ENCODE results near the gene PPARD.
A peak's percentile ranks its signal among the peaks of the same experiment; 100 is the strongest.
"Not testable (repeated sequence)": the region's sequence is repeated elsewhere in the genome, so short reads cannot be mapped to it uniquely, and the experiment has no call there.

Gene PPARD

DNA sequence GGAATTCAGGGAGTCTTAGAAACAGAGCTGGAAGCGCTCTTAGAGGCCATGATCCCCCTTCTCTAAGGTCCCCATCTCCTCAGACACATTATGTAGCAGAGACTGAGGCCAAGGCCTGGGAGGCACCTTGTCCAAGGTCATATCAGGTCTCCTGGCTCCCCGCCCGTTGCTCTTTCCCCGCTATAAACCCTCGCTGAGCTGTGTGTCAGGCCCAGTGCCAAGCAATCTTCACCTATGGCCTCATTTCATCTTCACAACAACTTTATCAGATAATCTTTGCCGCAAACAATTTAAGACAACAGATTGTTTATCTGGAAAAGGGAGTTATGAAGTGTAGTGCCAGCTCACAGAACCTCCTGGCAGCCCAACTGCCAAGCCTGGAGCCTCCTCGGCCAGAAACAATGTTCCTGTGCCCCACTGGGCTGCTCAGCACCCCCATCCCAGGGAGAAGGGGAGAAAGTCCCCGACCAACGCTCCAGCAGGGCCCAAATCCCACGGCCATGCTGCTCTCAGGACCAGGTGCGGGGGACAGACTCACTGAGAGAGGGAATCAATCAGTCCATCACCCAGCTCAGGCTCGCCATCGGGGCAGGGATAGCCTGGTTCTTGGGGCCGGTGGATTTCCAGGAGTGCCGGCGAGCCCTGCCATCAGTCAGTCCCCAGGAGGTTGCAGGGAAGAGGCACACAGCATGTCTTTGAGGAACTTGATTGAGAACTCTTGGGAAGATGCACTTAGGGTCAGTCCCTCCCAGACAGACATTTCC lies 92.9 kb downstream of the PPARD start:
- DNase-seq (ENCODE audit: low read depth in 1 of 2, low spot score in 1 of 2), result no peak

- DNase-seq (ENCODE audit: low read depth in 1 of 2, low spot score in 1 of 2), result no peak
These were observed 93.9 kb downstream of the PPARD start for GRCh38 chr6:35436071-35436857.

DNA sequence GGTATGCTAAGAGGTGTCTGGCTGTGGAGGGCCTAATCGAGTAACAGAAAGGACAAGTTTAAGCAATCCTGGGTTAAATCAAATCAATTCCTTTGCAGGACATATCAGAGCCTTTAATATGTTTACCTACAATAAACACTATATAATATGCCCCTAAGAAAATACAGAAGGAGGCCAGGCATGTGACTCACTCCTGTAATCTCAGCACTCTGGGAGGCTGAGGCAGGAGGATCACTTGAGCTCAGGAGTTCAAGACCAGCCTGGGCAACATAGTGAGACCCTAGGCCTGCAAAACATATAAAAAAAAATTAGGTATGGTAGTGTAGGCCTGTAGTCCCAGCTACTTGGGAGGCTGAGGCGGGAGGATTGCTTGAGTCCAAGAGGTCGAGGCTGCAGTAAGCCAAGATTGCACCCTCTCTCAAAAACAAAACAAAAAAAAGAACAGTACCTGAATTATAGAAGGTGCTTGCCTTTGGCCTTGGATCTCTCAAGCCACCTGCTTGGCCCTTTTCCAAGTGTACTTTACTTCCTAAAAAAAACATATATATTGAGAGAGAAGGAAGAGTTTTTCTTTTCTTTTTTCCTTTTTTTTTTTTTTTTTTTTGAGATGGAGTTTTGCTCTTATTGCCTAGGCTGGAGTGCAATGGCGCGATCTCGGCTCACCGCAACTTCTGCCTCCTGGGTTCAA lies 96.2 kb downstream of the PPARD start:
- not testable (repeated sequence) for DNase-seq (ENCODE audit: low read depth in 1 of 2, low spot score in 1 of 2)

DNA sequence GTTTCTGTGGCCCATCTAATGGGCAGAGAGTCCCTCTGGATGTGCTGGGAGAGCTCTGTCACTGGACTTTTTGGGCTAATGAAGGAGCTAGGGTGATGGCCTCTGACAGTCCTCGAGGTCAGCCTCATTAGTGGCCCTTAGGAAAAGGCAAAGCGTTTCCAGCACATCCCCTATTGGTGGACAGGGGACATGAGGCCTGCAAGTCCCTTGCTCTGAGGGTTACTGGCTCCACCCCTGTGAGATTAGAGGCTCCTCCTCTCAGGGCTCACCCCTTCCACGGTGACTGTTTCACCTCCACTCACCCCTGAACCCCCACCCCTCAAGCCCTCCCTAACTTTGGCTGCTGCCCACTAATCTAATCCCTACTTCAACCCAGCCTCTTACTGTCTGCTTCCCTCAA lies 97.0 kb downstream of the PPARD start:
- DNase-seq (ENCODE audit: low read depth in 1 of 2, low spot score in 1 of 2), result no peak

DNA sequence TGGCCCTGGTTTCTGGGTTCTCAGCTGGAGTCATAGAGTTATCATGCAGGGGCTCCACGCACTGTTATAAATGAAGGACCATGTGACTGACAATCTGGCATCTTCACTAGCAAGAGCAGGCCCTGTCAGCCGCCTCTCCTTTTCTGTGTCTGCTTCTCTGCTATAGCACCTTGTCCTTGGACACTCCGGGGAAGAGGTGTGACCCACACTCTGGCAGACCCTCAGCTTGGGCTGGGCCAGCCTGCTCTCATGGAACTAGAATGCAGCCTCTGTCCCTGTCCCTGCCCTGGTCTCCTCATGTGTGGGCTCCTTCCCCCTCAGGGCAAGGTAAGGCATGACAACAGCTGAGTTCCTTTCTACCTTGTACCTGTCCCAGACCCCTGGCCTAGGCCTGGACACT lies 98.8 kb downstream of the PPARD start:
- DNase-seq (ENCODE audit: low read depth in 1 of 2, low spot score in 1 of 2), result no peak

GRCh38 chr6:35441642-35442041 lies 99.3 kb downstream of the PPARD start:
- DNase-seq (ENCODE audit: low read depth in 1 of 2, low spot score in 1 of 2), result no peak

- DNase-seq (ENCODE audit: low read depth in 1 of 2, low spot score in 1 of 2), result no peak
These were observed 100.3 kb downstream of the PPARD start for GRCh38 chr6:35442693-35443092.

DNA sequence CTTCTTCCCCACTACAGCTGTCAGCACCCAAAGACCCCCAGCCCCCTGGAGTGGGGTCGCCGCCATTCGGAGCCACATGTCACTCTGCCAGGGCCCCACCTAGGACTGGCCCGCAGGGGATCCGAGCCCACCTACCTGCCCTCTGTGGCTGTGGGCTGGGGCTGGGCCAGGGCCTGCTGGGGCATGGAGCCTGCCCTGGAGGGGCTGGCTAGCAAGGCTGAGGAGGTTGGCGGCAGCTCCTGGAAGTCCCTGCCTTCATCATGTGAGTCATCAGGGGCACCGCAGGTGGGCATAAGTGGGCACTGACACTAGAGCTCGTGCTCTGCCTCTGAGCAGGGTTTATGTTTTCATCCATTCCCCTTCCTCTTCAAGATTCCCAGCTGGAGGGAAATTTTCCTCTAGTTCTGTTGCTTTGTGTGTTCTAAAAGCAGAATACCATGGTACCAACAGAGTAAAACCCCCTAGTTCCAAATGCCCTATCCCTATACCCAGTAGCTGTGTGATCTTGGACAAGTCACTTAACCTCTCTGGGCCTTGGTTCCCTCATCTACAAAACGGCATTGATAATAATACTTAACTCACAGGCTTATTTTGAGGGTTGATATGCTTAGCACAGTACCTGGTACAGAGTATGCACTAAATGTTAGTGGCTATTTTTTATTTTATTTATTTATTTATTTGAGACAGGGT lies 101.1 kb downstream of the PPARD start:
- no peak for DNase-seq (ENCODE audit: low read depth in 1 of 2, low spot score in 1 of 2)

- DNase-seq (ENCODE audit: low read depth in 1 of 2, low spot score in 1 of 2), result no peak
These were observed 103.3 kb downstream of the PPARD start for GRCh38 chr6:35445691-35446090.

- DNase-seq (ENCODE audit: low read depth in 1 of 2, low spot score in 1 of 2), result no peak
These were observed 105.8 kb downstream of the PPARD start for GRCh38 chr6:35448191-35448590.

- DNase-seq (ENCODE audit: low read depth in 1 of 2, low spot score in 1 of 2), result no peak
These were observed 107.0 kb downstream of the PPARD start for GRCh38 chr6:35449287-35449881.

GRCh38 chr6:35451354-35452182 lies 109.2 kb downstream of the PPARD start:
- DNase-seq (ENCODE audit: low read depth in 1 of 2, low spot score in 1 of 2), result no peak

DNA sequence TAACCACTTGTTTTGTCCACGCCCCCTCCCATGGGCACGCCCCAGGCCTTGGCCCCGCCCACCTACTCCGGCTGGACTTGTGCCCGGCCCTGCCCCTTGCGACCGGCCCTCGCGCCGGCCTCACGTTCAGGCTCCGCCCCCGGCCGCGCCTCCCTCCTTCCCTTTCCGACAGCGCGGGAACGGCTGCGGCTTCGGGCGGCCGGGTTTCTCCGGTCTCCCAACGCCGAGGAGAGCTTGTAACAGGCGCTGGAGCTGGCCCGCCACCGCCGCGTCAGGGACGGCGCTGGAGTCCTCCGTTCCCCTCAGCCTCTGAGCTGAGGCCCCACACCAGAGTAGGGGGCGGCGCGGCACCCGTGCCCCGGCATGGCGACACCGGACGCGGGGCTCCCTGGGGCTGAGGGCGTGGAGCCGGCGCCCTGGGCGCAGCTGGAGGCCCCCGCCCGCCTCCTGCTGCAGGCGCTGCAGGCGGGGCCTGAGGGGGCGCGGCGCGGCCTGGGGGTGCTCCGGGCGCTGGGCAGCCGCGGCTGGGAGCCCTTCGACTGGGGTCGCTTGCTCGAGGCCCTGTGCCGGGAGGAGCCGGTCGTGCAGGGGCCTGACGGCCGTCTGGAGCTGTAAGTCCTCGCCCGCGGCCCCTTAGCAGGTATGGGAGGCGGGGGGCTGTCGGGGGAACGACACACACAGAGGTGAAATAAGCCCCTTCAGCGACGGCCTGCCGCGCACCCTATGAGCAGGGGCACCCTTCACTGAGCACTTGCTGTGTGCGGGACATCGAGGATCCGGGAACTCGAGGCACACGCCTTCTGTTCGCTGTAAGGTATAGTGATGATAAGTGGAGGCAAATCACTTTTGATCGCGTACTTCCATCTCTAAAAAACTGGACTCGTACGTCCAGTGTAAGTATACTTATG lies 110.1 kb downstream of the PPARD start, which contains the start of gene FANCE:
FANCE (plus strand) TSS at position 156 of the 908 bp plus-strand sequence; CDS start at position 364, 208 bp downstream.
- peak; percentile 83 to 84 for DNase-seq (ENCODE audit: low read depth in 1 of 2, low spot score in 1 of 2)

DNA sequence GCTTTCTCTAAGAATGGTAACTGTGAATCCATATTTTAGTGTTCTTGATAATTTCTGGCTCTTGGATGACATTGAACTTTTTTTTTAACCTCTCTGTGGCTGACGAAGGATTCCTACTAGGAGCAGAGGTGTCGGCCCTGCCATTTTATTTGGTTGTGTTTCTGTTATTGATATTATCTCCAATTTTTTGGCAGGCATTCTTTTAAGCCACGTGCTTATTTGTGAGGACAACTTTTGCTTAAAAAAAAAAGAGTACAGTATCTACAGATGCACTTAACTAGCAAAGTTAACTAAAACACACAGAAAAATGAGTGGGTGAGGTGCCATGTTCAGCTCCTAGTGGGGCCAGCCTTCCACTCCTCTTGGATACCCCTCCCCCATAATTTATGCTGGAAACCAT lies 110.9 kb downstream of the PPARD start:
- DNase-seq (ENCODE audit: low read depth in 1 of 2, low spot score in 1 of 2), result no peak

DNA sequence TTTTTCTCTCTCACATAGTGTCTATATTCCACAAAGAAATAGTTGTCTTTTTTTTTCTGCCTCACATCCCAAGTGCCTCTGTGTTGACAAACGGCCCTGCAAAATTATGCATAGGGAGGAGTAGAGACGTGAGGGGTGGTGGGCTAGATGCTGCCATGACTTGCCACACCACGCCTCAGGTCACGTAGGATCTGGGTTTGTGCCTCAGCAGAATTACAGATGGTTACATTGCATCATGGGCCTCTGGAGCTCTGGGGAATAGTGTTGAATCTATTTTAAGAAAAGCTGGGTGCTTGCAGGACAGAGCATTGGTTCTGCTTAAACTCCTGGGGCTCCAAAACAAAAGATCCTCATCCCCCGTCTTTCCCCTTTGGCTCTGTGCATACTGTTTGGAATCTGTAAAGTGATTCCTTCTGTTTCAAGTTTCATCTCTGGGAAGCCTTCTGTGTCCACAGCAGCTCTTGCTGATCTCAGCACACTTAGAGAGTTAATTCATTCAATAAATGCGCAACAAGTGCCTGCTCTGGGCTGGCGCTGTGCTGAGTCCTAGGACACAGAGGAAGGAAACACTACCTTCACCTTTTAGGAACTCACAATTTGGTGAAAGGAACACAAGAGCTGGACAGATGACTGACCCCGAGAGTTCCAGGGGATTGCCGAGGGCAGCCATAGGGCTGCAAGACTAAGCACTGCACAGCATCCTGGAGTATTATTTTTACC lies 112.2 kb downstream of the PPARD start:
- DNase-seq (ENCODE audit: low read depth in 1 of 2, low spot score in 1 of 2), result no peak

GRCh38 chr6:35457907-35458306 lies 115.5 kb downstream of the PPARD start:
- no peak for DNase-seq (ENCODE audit: low read depth in 1 of 2, low spot score in 1 of 2)

GRCh38 chr6:35461270-35461669 lies 118.9 kb downstream of the PPARD start:
- DNase-seq (ENCODE audit: low read depth in 1 of 2, low spot score in 1 of 2), result no peak

- DNase-seq (ENCODE audit: low read depth in 1 of 2, low spot score in 1 of 2), result no peak
These were observed 120.9 kb downstream of the PPARD start for GRCh38 chr6:35463292-35463691.
